NCI-H345 (cell line): ENCODE measurements around the gene SNAI3.
A peak's percentile ranks its signal among the peaks of the same experiment; 100 is the strongest.

Source experiments
- DNase-seq: peaks from one replicate; lab custom pipeline; 2025; lab: John Stamatoyannopoulos, UW

SNAI3 gene

GRCh38 chr16:88691129-88691813, 5.0 kb upstream of the SNAI3 start:
- DNase-seq, result no peak

- DNase-seq, result no peak
These were observed 4.2 kb upstream of the SNAI3 start for GRCh38 chr16:88690341-88691128.

- DNase-seq, result peak; percentile 82
These were observed 1.9 kb upstream of the SNAI3 start for GRCh38 chr16:88688013-88688778.

- no peak for DNase-seq
These were observed 1.3 kb upstream of the SNAI3 start for GRCh38 chr16:88687676-88688012.

- no peak for DNase-seq
These were observed 908 bp upstream of the SNAI3 start for GRCh38 chr16:88687254-88687576.

GRCh38 chr16:88686062-88686438, 257 bp downstream of the SNAI3 start:
- DNase-seq, result peak; percentile 64

- DNase-seq, result no peak
These were observed 898 bp downstream of the SNAI3 start for GRCh38 chr16:88685156-88686061.

- no peak for DNase-seq
These were observed 1.6 kb downstream of the SNAI3 start for GRCh38 chr16:88684569-88685155.

- DNase-seq, result no peak
These were observed 4.4 kb downstream of the SNAI3 start for GRCh38 chr16:88681709-88682451.

- DNase-seq, result no peak
These were observed 5.1 kb downstream of the SNAI3 start for GRCh38 chr16:88681084-88681680.

- DNase-seq, result no peak
These were observed 5.7 kb downstream of the SNAI3 start for GRCh38 chr16:88680554-88681083.

GRCh38 chr16:88678224-88678979, 7.9 kb downstream of the SNAI3 start:
- no peak for DNase-seq

GRCh38 chr16:88677721-88678120, 8.6 kb downstream of the SNAI3 start:
- no peak for DNase-seq

GRCh38 chr16:88676502-88677242, 9.6 kb downstream of the SNAI3 start:
- no peak for DNase-seq

GRCh38 chr16:88673716-88674379, 12.5 kb downstream of the SNAI3 start:
- no peak for DNase-seq

- DNase-seq, result no peak
These were observed 13.5 kb downstream of the SNAI3 start for GRCh38 chr16:88672776-88673175.

GRCh38 chr16:88671806-88672205, 14.5 kb downstream of the SNAI3 start:
- DNase-seq, result no peak

- no peak for DNase-seq
These were observed 16.3 kb downstream of the SNAI3 start for GRCh38 chr16:88669980-88670379.
